HEK293 (cell line): ENCODE measurements around the gene NFATC1.
A peak's percentile ranks its signal among the peaks of the same experiment; 100 is the strongest.

Source experiments
- CTCF ChIA-PET: fragments of 350-600 bp; formaldehyde crosslinking; extraction: SDS; loops from one replicate; lab custom pipeline; 2021; ENCODE audit warnings: antibody characterized with exemption; lab: Yijun Ruan, JAX
- POLR2A ChIA-PET: fragments of 300-600 bp; formaldehyde crosslinking; extraction: SDS; loops from one replicate; lab custom pipeline; 2020; ENCODE audit warnings: antibody characterized with exemption, inconsistent platforms; lab: Yijun Ruan, JAX
- H3K27ac ChIP-seq: fragments of 200-500 bp; sonication (Bioruptor generic); 2 replicates; pipeline ENCODE4 v1.5.1; 2014; ENCODE audit warnings: low read depth, low read length, control low read depth, inconsistent platforms; ENCODE audit errors: extremely low read depth
- H3K36me3 ChIP-seq, 2 experiments: fragments of 200-500 bp in 1 of 2; sonication (Bioruptor generic) in 1 of 2; 1 replicate in 1 of 2; 2 replicates in 1 of 2; pipeline ENCODE4 v1.5.1; 2014 to 2017; ENCODE audit warnings: inconsistent platforms in 2 of 2, low read length in 2 of 2; ENCODE audit not compliant: control insufficient read depth in 2 of 2, insufficient read depth in 1 of 2
- H3K4me1 ChIP-seq: fragments of 200-500 bp; sonication (Bioruptor generic); 2 replicates; pipeline ENCODE4 v1.5.1; 2014; ENCODE audit warnings: mild to moderate bottlenecking, low read length, inconsistent platforms; ENCODE audit not compliant: control insufficient read depth, insufficient read depth
- H3K4me3 ChIP-seq: 2 replicates; pipeline ENCODE4 v1.5.1; 2011; ENCODE audit warnings: low read depth, mild to moderate bottlenecking, control low read depth, low read length, moderate library complexity
- H3K9me3 ChIP-seq: fragments of 200-500 bp; sonication (Bioruptor generic); 2 replicates; pipeline ENCODE4 v1.5.1; 2014; ENCODE audit warnings: low read depth, low read length, inconsistent platforms; ENCODE audit not compliant: control insufficient read depth, insufficient read depth
- EGR2 ChIP-seq: fragments of 450-650 bp; formaldehyde crosslinking; IDR thresholded peaks from 2 replicates; pipeline ENCODE4 v1.5.1; 2016; ENCODE audit warnings: low read depth, missing biosample characterization, missing genetic modification characterization
- KLF9 ChIP-seq: fragments of 450-650 bp; formaldehyde crosslinking; IDR thresholded peaks from 2 replicates; pipeline ENCODE4 v1.5.1; 2016; ENCODE audit warnings: missing biosample characterization, missing genetic modification characterization, low read depth
- OSR2 ChIP-seq: fragments of 450-650 bp; formaldehyde crosslinking; IDR thresholded peaks from 2 replicates; pipeline ENCODE4 v1.5.1; 2016; ENCODE audit warnings: missing biosample characterization, missing genetic modification characterization
- PRDM1 ChIP-seq: fragments of 450-650 bp; formaldehyde crosslinking; IDR thresholded peaks from 2 replicates; pipeline ENCODE4; 2016; ENCODE audit warnings: missing biosample characterization, missing genetic modification characterization
- WT1 ChIP-seq: fragments of 450-650 bp; formaldehyde crosslinking; IDR thresholded peaks from 2 replicates; pipeline ENCODE4 v1.5.1; 2016; ENCODE audit warnings: missing biosample characterization, missing genetic modification characterization
- ZEB2 ChIP-seq: fragments of 450-650 bp; formaldehyde crosslinking; IDR thresholded peaks from 2 replicates; pipeline ENCODE4 v1.5.1; 2016; ENCODE audit warnings: missing biosample characterization, missing genetic modification characterization
- ZNF211 ChIP-seq: fragments of 450-650 bp; formaldehyde crosslinking; IDR thresholded peaks from 2 replicates; pipeline ENCODE4 v1.5.1; 2016; ENCODE audit warnings: low read depth, missing biosample characterization, missing genetic modification characterization
- ZNF624 ChIP-seq: fragments of 450-650 bp; formaldehyde crosslinking; IDR thresholded peaks from 2 replicates; pipeline ENCODE4 v1.5.1; 2017; ENCODE audit warnings: missing biosample characterization, missing genetic modification characterization
- ZNF645 ChIP-seq: fragments of 450-650 bp; formaldehyde crosslinking; IDR thresholded peaks from 2 replicates; pipeline ENCODE4; 2016; ENCODE audit warnings: missing biosample characterization, missing genetic modification characterization
- ZNF677 ChIP-seq: fragments of 450-650 bp; IDR thresholded peaks from 2 replicates; pipeline ENCODE4 v1.5.0; 2018; ENCODE audit warnings: missing biosample characterization, mild to moderate bottlenecking, missing genetic modification characterization, moderate library complexity
- ZNF76 ChIP-seq: fragments of 450-650 bp; formaldehyde crosslinking; IDR thresholded peaks from 2 replicates; pipeline ENCODE4; 2016; ENCODE audit warnings: low read depth, missing biosample characterization, missing genetic modification characterization, borderline replicate concordance
- TF ChIP-seq, protein P1 (sequence below): fragments of 450-650 bp; formaldehyde crosslinking; IDR thresholded peaks from 2 replicates; pipeline ENCODE4 v1.5.1; 2017; ENCODE audit warnings: missing biosample characterization, missing genetic modification characterization
- TF ChIP-seq, protein P2 (sequence below): fragments of 450-650 bp; formaldehyde crosslinking; IDR thresholded peaks from 2 replicates; pipeline ENCODE4 v1.5.1; 2016; ENCODE audit warnings: missing biosample characterization, missing genetic modification characterization
- TF ChIP-seq, protein P3 (sequence below): fragments of 450-650 bp; formaldehyde crosslinking; IDR thresholded peaks from 2 replicates; pipeline ENCODE4 v1.5.1; 2017; ENCODE audit warnings: missing biosample characterization, mild to moderate bottlenecking, missing genetic modification characterization, moderate library complexity
- TF ChIP-seq, protein P4 (sequence below): fragments of 450-650 bp; formaldehyde crosslinking; IDR thresholded peaks from 2 replicates; pipeline ENCODE4 v1.5.1; 2016; ENCODE audit warnings: missing biosample characterization, missing genetic modification characterization
- TF ChIP-seq, protein P5 (sequence below): fragments of 450-650 bp; formaldehyde crosslinking; IDR thresholded peaks from 2 replicates; pipeline ENCODE4 v1.5.1; 2016; ENCODE audit warnings: missing biosample characterization, missing genetic modification characterization

NFATC1 gene

DNA sequence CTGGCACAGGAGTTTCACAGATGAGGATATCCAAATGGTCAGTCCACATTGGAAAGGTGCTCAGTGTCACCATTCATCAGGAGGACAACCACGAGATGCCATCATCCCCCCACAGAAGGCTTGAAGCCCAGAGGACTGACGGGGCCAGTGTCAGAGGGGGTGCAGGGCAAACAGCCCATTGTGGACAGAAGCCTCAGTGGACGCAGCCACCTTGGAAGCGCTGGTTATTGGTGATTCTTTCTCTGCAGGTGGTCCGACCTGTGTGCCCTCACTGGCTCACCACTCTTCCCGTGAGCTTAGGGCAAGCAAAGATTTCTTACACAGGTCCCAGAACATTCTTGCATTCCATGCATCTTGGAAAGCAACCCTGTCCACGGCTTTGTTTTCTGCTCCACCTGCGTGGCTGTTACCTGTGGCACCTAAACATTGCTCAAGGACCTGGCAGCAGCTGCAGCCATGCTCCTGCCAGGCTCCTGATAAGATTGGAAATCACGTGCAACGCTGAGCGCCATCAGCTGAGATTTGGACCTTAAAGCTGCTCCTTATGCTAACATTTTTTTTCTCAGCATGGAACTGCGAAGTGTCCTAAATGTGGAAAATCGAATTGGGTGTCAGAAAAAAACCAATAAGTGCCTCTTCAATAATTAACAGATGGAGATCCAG is 172.9 kb downstream of the NFATC1 start:
- TF ChIP-seq ZEB2 (no peak), ZNF76 (tag by site-specific recombination) (no peak), WT1 (no peak), ZNF645 (tag by site-specific recombination) (no peak), OSR2 (no peak), EGR2 (tag by site-specific recombination) (no peak), ZNF677 (tag by site-specific recombination) (no peak)
- TF ChIP-seq, protein P1, sequence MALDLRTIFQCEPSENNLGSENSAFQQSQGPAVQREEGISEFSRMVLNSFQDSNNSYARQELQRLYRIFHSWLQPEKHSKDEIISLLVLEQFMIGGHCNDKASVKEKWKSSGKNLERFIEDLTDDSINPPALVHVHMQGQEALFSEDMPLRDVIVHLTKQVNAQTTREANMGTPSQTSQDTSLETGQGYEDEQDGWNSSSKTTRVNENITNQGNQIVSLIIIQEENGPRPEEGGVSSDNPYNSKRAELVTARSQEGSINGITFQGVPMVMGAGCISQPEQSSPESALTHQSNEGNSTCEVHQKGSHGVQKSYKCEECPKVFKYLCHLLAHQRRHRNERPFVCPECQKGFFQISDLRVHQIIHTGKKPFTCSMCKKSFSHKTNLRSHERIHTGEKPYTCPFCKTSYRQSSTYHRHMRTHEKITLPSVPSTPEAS, result no peak
- TF ChIP-seq, protein P2, sequence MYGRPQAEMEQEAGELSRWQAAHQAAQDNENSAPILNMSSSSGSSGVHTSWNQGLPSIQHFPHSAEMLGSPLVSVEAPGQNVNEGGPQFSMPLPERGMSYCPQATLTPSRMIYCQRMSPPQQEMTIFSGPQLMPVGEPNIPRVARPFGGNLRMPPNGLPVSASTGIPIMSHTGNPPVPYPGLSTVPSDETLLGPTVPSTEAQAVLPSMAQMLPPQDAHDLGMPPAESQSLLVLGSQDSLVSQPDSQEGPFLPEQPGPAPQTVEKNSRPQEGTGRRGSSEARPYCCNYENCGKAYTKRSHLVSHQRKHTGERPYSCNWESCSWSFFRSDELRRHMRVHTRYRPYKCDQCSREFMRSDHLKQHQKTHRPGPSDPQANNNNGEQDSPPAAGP (tag by site-specific recombination), result no peak
- TF ChIP-seq, protein P3, sequence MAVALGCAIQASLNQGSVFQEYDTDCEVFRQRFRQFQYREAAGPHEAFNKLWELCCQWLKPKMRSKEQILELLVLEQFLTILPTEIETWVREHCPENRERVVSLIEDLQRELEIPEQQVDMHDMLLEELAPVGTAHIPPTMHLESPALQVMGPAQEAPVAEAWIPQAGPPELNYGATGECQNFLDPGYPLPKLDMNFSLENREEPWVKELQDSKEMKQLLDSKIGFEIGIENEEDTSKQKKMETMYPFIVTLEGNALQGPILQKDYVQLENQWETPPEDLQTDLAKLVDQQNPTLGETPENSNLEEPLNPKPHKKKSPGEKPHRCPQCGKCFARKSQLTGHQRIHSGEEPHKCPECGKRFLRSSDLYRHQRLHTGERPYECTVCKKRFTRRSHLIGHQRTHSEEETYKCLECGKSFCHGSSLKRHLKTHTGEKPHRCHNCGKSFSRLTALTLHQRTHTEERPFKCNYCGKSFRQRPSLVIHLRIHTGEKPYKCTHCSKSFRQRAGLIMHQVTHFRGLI (tag by site-specific recombination), result no peak
- Histone ChIP-seq H3K9me3 (no peaks in the 10 kb centered on the region), H3K4me1 (peaks cover 12% of the 10 kb centered on the region), H3K27ac (no peak overlapping the region), H3K36me3 (no peaks in the 10 kb centered on the region), H3K4me3 (no peak overlapping the region)
- ChIA-PET CTCF (interaction anchor here (0.7 to 1.4 kb wide), 2 partner anchors 9 to 42 kb away, joined by 3 to 5 read pairs; no protein-coding TSS in a partner anchor), POLR2A (interaction anchor here (1.3 kb wide), 1 partner anchor 44 kb away, joined by 3 read pairs; no protein-coding TSS in a partner anchor)

- peaks cover 12% of the 10 kb centered on the region for H3K4me1 ChIP-seq
- ChIA-PET POLR2A (no interaction called here), CTCF (no interaction called here)
- TF ChIP-seq ZNF624 (tag by site-specific recombination), result no peak
- peak; percentile 22; the same call in 1 of the 2 replicates for TF ChIP-seq KLF9 (tag by site-specific recombination)
- no peak for TF ChIP-seq ZNF211 (tag by site-specific recombination)
- 0 out of 2 replicates have a peak, but pooled peaks have one; percentile 15 for TF ChIP-seq PRDM1 (tag by site-specific recombination)
- H3K27ac ChIP-seq, result peak overlapping the region; percentile 59; the same call in 1 of the 2 replicates
- no peaks in the 10 kb centered on the region for H3K36me3 ChIP-seq
- H3K9me3 ChIP-seq, result no peaks in the 10 kb centered on the region
- H3K4me3 ChIP-seq, result no peak overlapping the region
These were observed 174.0 kb downstream of the NFATC1 start for GRCh38 chr18:79569720-79570119.

GRCh38 chr18:79570266-79571201 is 174.8 kb downstream of the NFATC1 start:
- Histone ChIP-seq H3K27ac (peak overlapping the region; percentile 59), H3K36me3 (no peaks in the 10 kb centered on the region), H3K4me3 (no peak overlapping the region), H3K4me1 (peaks cover 12% of the 10 kb centered on the region), H3K9me3 (no peaks in the 10 kb centered on the region)
- ChIA-PET POLR2A (no interaction called here), CTCF (interaction anchor here (0.7 kb wide), 1 partner anchor 10 kb away, joined by 4 read pairs; no protein-coding TSS in a partner anchor)
- TF ChIP-seq, protein P4, sequence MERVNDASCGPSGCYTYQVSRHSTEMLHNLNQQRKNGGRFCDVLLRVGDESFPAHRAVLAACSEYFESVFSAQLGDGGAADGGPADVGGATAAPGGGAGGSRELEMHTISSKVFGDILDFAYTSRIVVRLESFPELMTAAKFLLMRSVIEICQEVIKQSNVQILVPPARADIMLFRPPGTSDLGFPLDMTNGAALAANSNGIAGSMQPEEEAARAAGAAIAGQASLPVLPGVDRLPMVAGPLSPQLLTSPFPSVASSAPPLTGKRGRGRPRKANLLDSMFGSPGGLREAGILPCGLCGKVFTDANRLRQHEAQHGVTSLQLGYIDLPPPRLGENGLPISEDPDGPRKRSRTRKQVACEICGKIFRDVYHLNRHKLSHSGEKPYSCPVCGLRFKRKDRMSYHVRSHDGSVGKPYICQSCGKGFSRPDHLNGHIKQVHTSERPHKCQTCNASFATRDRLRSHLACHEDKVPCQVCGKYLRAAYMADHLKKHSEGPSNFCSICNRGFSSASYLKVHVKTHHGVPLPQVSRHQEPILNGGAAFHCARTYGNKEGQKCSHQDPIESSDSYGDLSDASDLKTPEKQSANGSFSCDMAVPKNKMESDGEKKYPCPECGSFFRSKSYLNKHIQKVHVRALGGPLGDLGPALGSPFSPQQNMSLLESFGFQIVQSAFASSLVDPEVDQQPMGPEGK (tag by site-specific recombination), result peak; percentile 61
- TF ChIP-seq, protein P5, sequence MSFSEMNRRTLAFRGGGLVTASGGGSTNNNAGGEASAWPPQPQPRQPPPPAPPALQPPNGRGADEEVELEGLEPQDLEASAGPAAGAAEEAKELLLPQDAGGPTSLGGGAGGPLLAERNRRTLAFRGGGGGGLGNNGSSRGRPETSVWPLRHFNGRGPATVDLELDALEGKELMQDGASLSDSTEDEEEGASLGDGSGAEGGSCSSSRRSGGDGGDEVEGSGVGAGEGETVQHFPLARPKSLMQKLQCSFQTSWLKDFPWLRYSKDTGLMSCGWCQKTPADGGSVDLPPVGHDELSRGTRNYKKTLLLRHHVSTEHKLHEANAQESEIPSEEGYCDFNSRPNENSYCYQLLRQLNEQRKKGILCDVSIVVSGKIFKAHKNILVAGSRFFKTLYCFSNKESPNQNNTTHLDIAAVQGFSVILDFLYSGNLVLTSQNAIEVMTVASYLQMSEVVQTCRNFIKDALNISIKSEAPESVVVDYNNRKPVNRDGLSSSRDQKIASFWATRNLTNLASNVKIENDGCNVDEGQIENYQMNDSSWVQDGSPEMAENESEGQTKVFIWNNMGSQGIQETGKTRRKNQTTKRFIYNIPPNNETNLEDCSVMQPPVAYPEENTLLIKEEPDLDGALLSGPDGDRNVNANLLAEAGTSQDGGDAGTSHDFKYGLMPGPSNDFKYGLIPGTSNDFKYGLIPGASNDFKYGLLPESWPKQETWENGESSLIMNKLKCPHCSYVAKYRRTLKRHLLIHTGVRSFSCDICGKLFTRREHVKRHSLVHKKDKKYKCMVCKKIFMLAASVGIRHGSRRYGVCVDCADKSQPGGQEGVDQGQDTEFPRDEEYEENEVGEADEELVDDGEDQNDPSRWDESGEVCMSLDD, result no peak
